ENCODE measurements around the gene KRTAP6-1. TPM values are rescaled to one million over a fixed set of nuclear protein-coding genes. Genes with fewer than 3 reads are reported as not detected.

Gene KRTAP6-1, protein sequence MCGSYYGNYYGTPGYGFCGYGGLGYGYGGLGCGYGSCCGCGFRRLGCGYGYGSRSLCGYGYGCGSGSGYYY
- total RNA-seq, result not detected

GRCh38 chr21:30613836-30614235 lies at the start of gene KRTAP6-1:
Gene KRTAP6-1 (minus strand): TSS chr21:30613930. CDS start chr21:30613904, 26 bp downstream.
- Histone ChIP-seq H3K9me3 (peaks cover 0 to 6% (median 0%) of the 10 kb centered on the region in 4 donors), H3K36me3 (no peaks in the 10 kb centered on the region), H3K27me3 (no peaks in the 10 kb centered on the region), H3K27ac (no peak within 1 kb of the TSS), H3K4me1 (no peaks in the 10 kb centered on the region), H3K4me3 (no peak within 1 kb of the TSS)
- no peak for DNase-seq (ENCODE audit: low spot score in 2 of 2)
- 53 to 59% methylated on average over 2 of the region's 2 CpGs for WGBS, 2 donors
- TF ChIP-seq, protein P1, sequence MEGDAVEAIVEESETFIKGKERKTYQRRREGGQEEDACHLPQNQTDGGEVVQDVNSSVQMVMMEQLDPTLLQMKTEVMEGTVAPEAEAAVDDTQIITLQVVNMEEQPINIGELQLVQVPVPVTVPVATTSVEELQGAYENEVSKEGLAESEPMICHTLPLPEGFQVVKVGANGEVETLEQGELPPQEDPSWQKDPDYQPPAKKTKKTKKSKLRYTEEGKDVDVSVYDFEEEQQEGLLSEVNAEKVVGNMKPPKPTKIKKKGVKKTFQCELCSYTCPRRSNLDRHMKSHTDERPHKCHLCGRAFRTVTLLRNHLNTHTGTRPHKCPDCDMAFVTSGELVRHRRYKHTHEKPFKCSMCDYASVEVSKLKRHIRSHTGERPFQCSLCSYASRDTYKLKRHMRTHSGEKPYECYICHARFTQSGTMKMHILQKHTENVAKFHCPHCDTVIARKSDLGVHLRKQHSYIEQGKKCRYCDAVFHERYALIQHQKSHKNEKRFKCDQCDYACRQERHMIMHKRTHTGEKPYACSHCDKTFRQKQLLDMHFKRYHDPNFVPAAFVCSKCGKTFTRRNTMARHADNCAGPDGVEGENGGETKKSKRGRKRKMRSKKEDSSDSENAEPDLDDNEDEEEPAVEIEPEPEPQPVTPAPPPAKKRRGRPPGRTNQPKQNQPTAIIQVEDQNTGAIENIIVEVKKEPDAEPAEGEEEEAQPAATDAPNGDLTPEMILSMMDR (IDR thresholded peaks at IDR 0.05), result no peak
- TF ChIP-seq EP300 (IDR thresholded peaks at IDR 0.05) (no peak), POLR2A (IDR thresholded peaks at IDR 0.05) (no peak)

GRCh38 chr21:30652891-30653290 lies 39.2 kb upstream of the KRTAP6-1 start:
- TF ChIP-seq EP300 (IDR thresholded peaks at IDR 0.05) (no peak), POLR2A (IDR thresholded peaks at IDR 0.05) (no peak)
- TF ChIP-seq, protein P1 (IDR thresholded peaks at IDR 0.05), result no peak
- H3K27me3 ChIP-seq, result no peaks in the 10 kb centered on the region
- no peaks in the 10 kb centered on the region for H3K4me1 ChIP-seq
- H3K27ac ChIP-seq, result no peak overlapping the region
- H3K9me3 ChIP-seq, result no peaks in the 10 kb centered on the region
- H3K4me3 ChIP-seq, result no peak overlapping the region
- DNase-seq (ENCODE audit: low spot score in 2 of 2), result no peak
- no peaks in the 10 kb centered on the region for H3K36me3 ChIP-seq

- no peak for TF ChIP-seq POLR2A (IDR thresholded peaks at IDR 0.05)
- TF ChIP-seq, protein P1 (IDR thresholded peaks at IDR 0.05), result no peak
- no peak for TF ChIP-seq EP300 (IDR thresholded peaks at IDR 0.05)
- no peak for DNase-seq (ENCODE audit: low spot score in 2 of 2)
- Histone ChIP-seq H3K4me1 (no peaks in the 10 kb centered on the region), H3K4me3 (no peak overlapping the region), H3K27ac (no peak overlapping the region), H3K36me3 (no peaks in the 10 kb centered on the region), H3K27me3 (no peaks in the 10 kb centered on the region), H3K9me3 (no peaks in the 10 kb centered on the region)
- 74 to 80% methylated on average over 1 of the region's 1 CpG for WGBS, 2 donors
Observed at GRCh38 chr21:30646904-30647414, 33.2 kb upstream of the KRTAP6-1 start.

GRCh38 chr21:30642564-30642963 lies 28.8 kb upstream of the KRTAP6-1 start, which contains the start of gene KRTAP20-3:
Gene KRTAP20-3 (plus strand): TSS chr21:30642864.
- 74 to 78% methylated on average over 2 of the region's 2 CpGs for WGBS, 2 donors
- no peak for DNase-seq (ENCODE audit: low spot score in 2 of 2)
- H3K4me1 ChIP-seq, result no peaks in the 10 kb centered on the region
- no peak for TF ChIP-seq EP300 (IDR thresholded peaks at IDR 0.05)
- TF ChIP-seq, protein P1 (IDR thresholded peaks at IDR 0.05), result no peak
- no peak for TF ChIP-seq POLR2A (IDR thresholded peaks at IDR 0.05)
- no peaks in the 10 kb centered on the region for H3K36me3 ChIP-seq
- H3K9me3 ChIP-seq, result no peaks in the 10 kb centered on the region
- H3K27ac ChIP-seq, result no peak within 1 kb of the TSS
- H3K27me3 ChIP-seq, result no peaks in the 10 kb centered on the region
- H3K4me3 ChIP-seq, result no peak within 1 kb of the TSS

- no peak for DNase-seq (ENCODE audit: low spot score in 2 of 2)
- Histone ChIP-seq H3K36me3 (no peaks in the 10 kb centered on the region), H3K27ac (no peak overlapping the region), H3K27me3 (no peaks in the 10 kb centered on the region), H3K9me3 (no peaks in the 10 kb centered on the region), H3K4me1 (no peaks in the 10 kb centered on the region), H3K4me3 (no peak overlapping the region)
- 85 to 88% methylated on average over 3 of the region's 3 CpGs for WGBS, 2 donors
- TF ChIP-seq EP300 (IDR thresholded peaks at IDR 0.05) (no peak), POLR2A (IDR thresholded peaks at IDR 0.05) (no peak)
- TF ChIP-seq, protein P1 (IDR thresholded peaks at IDR 0.05), result no peak
Observed at GRCh38 chr21:30638686-30639085, 25.0 kb upstream of the KRTAP6-1 start.
